GM18498 (cell line): Measurements from ENCODE around the gene SPRR2G.
"Not testable (repeated sequence)": the region's sequence is repeated elsewhere in the genome, so short reads cannot be mapped to it uniquely, and the experiment has no call there.

Source experiments
- ATAC-seq: cut with Tn5 transposase; IDR thresholded peaks from one replicate; pipeline ENCODE4 v1.9.1; 2021; ENCODE audit warnings: mild to moderate bottlenecking, moderate library complexity; ENCODE audit not compliant: unreplicated experiment

SPRR2G gene

DNA sequence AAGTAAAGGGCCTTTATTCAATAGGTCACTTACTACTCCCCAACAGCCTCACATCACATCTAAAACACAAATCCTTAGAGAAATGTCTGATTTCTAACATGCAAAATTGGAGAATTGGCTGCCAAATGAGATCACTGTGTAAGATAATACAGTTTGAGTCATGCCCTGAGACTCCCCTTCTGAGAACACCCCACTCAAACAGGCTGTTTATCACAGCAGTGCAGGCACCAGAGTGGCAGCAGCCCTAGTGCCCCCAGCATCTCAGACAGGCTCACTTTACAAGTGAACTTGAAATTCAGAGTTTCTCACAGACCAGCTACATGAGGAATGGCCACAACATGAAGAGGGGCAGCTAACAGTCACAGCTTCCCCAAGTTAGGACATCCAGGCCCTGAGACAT lies 35.4 kb downstream of the SPRR2G start:
- ATAC-seq = not testable (repeated sequence)

DNA sequence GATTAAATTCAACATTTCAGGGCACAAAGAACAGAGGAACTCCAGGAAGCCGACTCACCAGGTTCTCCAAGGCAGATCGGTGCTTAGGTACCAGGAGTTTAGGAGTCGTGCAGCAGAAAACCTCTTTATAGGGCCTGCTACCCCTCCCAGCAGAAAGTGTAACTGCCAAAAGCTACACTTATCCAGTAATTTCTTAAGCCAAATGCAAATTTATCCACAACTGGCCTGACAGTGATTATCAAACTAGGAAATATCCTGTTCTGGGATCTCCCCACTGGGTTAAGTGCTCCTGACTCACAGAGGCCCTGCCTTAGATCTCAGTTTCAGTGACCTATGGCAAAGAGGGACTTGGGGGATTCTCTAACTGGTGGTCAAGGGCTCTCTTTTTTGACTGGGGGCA lies 37.3 kb downstream of the SPRR2G start, which contains the start of gene SPRR2F:
Gene SPRR2F, minus strand, starts transcription at position 101 of the 400 bp plus-strand sequence. CDS start 783 bp downstream, outside the sequence.
- no peak for ATAC-seq

DNA sequence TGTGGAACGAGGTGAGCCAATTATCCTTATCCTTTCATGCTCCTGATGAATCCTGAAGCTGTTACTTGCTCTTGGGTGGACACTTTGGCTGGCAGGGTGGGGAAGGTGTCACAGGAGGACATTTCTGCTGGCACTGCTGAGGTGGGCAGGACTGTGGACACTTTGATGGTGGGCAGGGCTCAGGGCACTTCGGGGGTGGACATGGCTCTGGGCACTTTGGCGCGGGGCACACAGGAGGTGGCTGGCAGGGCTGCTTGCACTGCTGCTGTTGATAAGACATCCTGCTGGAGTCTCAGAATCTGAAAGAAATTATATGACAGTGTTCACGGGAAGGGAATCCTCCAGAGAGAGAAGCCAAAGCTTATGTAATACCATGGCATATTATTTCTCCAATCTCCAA lies 38.2 kb downstream of the SPRR2G start:
- not testable (repeated sequence) for ATAC-seq

DNA sequence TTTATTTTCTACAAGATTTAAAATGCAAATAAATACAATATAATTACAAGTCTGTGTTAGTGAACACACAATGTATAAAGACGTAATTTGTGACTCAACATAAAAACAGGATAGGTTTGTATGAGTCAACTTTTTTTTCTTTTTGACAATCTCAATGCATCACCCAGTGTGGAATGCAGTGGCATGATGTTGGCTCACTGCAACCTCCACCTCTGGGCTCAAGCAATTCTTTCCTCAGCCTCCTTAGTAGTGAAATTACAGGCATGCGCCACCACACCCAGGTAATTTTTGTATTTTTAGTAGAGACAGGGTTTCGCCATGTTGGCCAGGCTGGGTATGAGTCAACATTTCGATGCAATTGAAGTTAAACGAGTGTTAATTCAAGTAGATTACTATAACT lies 50.4 kb downstream of the SPRR2G start:
- no peak for ATAC-seq
